Measurements from ENCODE around the gene CDK19.

DNA sequence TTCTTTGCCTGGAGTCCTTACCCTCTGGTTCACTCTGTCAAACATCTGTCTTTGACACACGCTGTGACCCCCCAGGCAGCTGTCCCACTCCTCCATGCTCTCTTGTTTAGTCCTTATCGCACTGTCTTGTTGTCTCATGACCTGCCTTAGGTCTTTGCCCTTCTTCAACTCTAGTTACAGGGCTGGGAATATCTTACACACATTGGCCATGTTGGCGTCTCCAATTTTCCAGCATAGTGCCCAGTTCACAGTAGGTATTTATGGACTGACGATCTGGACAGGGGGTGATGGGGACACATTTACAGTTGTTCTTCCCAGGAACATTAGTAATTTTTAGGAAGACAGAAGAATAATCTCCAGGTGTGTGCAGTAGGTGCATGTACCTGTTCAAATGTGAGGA is 209.1 kb downstream of the CDK19 start:
- TF ChIP-seq YY1 (IDR thresholded peaks at IDR 0.05; ENCODE audit: borderline replicate concordance in 1 of 3, control insufficient read depth in 1 of 3, extremely low read depth in 1 of 3, insufficient read depth in 3 of 3, insufficient read length in 1 of 3, insufficient replicate concordance in 2 of 3, low read depth in 1 of 3, low read length in 2 of 3) (no peak), SP1 (CRISPR knock-in tag; IDR thresholded peaks at IDR 0.05) (no peak), SETDB1 (IDR thresholded peaks at IDR 0.05; ENCODE audit: low read length) (no peak), MIER1 (IDR thresholded peaks at IDR 0.05; ENCODE audit: low read depth) (no peak), PCBP2 (IDR thresholded peaks at IDR 0.05; ENCODE audit: low read depth, low read length, poor library complexity, severe bottlenecking) (no peak)
- TF ChIP-seq, protein P1, sequence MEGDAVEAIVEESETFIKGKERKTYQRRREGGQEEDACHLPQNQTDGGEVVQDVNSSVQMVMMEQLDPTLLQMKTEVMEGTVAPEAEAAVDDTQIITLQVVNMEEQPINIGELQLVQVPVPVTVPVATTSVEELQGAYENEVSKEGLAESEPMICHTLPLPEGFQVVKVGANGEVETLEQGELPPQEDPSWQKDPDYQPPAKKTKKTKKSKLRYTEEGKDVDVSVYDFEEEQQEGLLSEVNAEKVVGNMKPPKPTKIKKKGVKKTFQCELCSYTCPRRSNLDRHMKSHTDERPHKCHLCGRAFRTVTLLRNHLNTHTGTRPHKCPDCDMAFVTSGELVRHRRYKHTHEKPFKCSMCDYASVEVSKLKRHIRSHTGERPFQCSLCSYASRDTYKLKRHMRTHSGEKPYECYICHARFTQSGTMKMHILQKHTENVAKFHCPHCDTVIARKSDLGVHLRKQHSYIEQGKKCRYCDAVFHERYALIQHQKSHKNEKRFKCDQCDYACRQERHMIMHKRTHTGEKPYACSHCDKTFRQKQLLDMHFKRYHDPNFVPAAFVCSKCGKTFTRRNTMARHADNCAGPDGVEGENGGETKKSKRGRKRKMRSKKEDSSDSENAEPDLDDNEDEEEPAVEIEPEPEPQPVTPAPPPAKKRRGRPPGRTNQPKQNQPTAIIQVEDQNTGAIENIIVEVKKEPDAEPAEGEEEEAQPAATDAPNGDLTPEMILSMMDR (IDR thresholded peaks at IDR 0.05 in 2 of 3, conservative IDR thresholded peaks at IDR 0.05 in 1 of 3; ENCODE audit: insufficient read depth in 2 of 3, low read depth in 1 of 3, low read length in 3 of 3), result no peak

Data from K562 (cell line).